Right renal cortex interstitium (tissue), 3 donors: ENCODE results near the gene SLC6A6. TPM values are rescaled to one million over a fixed set of nuclear protein-coding genes. Genes with fewer than 3 reads are reported as not detected.

Source experiments
- DNase-seq, 3 donors: peaks; one replicate each; pipeline ENCODE4 v3.0.0-alpha.2; 2013; ENCODE audit warnings: low read depth in 3 of 3, low spot score in 2 of 3
- polyA plus RNA-seq, 3 donors: library from polyadenylated mRNA; unstranded; fragments of 120-200 nt; gene quantifications; one replicate each; pipeline ENCODE4 v1.2.1, GENCODE V29; 2013; ENCODE audit not compliant: insufficient read length in 3 of 3

The SLC6A6 gene
- 10 to 100 TPM; 16.8 to 18.1 (median 17.1) TPM for polyA plus RNA-seq

DNA sequence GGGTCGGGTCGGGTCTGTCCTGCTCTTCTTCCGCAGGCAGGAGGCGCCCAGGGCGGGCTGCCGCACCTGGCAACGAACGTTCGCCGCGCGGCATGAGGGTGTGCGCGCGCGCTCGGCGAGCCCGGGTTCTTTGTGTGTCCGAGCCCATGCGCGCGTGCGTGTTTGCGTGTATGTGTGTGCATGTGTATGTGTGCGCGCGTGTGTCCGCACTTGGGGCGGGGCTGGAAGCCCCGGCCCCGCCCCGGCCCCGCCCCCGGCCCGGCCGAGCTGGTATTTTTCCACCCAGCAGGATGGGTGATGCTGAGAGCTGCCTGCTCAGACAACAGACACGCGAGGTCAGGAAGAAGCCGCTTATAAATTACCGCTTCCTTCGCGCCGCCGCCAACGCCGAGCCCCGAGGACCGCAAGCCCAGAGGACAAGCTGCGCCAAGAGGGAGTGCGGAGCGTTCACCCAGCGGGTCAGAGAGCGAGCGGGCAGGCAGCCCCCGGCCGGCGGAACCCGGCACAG is at the start of gene SLC6A6:
SLC6A6 (plus strand) TSS at position 303 of the 508 bp plus-strand sequence. CDS start 41,029 bp downstream, outside the sequence.
- peak in 2 of 3 donors; percentile 85 for DNase-seq

- no peak for DNase-seq
These were observed 48.9 kb upstream of the SLC6A6 start for GRCh38 chr3:14353502-14353901.

GRCh38 chr3:14357463-14357862 is 44.9 kb upstream of the SLC6A6 start:
- DNase-seq, result no peak

- DNase-seq, result no peak
These were observed 43.8 kb upstream of the SLC6A6 start for GRCh38 chr3:14358426-14359211.

DNA sequence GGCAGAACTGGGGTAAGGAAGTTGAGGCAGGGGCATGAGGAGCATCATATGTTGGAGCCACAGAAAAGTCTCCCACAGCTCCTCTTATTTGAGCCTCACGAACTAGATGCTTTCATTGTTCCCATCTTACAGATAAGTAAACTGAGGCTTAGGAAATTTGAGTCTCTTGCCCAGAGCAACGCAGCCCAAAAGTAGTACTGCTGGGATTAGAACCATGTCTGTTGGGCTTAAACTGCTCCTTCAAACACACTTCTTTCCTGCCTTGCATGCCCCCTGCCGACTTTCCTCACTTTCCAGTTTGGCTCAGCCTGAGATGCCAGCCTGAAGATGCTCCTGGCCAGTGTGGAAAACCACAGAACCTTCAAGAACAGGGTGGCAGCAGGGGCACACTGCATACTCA is 43.1 kb upstream of the SLC6A6 start:
- DNase-seq, result no peak

GRCh38 chr3:14360123-14360881 is 42.1 kb upstream of the SLC6A6 start:
- DNase-seq, result no peak

DNA sequence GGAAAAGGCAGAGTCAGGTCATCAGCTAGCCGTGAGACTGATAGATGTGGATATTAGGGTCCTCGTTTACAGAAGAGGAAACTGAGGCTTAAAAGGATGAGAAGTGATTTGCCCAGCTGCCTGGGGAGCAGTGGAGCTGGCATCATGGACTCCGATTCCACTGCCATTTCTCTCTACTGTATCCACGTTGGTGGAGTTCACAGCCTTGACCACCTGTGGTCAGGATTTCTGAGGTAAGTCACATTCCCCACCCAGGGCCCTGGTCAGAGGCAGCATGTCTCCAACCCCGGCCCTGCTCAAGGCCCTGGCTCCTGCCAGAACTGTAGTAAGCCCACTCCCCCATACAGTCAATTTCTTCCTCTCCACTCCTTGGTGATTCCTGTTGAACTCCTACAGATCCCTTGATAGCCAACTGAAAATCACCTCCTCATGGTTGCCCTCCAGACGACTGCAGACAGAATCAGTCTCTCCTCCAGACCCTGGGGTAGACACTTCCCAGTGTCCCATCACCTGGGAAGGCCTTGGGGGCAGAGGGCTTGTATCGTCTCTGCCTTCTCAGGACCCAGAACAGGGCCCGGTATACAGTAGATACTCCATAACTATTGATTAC is 41.2 kb upstream of the SLC6A6 start:
- no peak for DNase-seq

- DNase-seq, result no peak
These were observed 39.5 kb upstream of the SLC6A6 start for GRCh38 chr3:14362890-14363289.

- DNase-seq, result no peak
These were observed 39.0 kb upstream of the SLC6A6 start for GRCh38 chr3:14363379-14363778.

DNA sequence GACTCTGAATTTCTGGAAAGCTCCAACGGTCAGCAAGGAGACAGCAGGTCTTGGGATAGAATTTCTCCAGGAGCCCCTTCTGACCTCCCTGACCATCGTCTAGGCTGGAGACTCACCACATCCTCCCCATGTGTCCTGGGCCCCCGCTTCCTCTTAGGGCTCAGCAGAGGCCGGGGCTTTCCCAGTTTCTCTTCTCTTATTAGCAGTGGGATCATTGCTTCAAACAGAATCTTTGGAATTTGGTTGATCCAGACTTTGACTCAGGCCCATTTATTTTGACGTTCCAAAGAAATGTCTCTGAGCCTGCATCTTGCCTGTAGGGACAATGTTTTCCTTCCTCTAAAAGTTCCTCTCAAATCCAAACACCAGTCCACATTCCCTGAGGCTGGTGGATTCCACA is 38.4 kb upstream of the SLC6A6 start:
- no peak for DNase-seq

GRCh38 chr3:14364580-14365292 is 37.7 kb upstream of the SLC6A6 start:
- no peak for DNase-seq

DNA sequence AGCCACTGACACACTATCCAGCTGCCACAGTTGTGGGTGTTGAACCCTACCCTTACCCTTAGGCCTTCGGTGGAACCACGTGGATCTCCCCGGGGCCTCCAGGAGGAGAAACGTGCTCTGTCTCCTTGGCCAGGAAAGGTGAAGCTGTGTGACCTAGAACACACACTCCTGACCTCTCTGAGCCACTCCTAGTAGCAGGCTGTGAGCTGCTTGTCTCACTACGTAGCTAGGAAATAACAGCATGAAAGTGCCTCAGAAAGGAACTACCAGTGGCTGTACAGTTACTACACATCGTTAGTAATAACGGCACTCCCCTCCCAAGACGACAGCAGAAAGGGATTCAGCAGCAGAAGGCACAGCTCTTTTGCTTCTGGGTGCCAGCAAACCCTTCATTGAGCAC is 36.2 kb upstream of the SLC6A6 start:
- DNase-seq, result no peak

- DNase-seq, result no peak
These were observed 35.2 kb upstream of the SLC6A6 start for GRCh38 chr3:14366915-14367823.

DNA sequence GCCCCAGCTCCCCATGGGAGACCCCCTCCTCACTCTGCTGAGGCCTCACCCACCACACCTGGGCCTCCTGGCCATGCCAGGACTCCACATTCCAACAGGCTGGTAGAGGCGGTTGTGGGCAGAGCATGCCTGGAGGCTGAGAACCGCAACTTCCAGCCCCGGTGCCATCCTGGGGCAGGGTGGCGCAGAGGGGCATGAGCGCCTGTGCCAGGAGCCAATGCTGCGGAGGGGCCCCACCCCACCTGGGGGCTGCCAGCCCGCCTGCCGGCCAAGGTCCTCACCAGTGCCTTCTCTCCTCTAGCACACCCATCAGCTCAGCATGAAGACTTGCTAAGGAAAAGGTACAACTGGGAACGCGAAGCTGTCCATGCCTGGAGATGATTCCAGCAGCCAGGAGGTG is 34.3 kb upstream of the SLC6A6 start:
- no peak for DNase-seq

DNA sequence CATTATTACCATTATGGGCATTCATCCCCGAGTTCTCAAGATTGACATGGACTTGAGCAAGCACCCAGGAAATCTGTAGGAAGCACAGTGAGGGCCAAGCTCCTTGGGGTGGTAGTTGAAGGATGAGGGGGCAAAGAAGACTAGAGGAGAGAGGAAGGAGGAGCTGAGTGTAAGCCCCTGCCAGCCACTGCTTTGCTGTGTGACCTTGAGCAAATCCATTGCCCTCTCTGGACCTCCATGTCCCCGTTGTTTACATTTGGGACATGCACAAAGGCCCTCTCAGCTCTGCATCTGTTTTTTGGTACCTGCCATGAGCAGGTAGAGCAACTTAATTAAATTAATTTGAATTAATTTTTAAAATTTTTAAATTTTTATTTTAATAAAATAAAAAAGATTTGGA is 33.5 kb upstream of the SLC6A6 start:
- DNase-seq, result no peak

GRCh38 chr3:14369675-14370669 is 32.4 kb upstream of the SLC6A6 start:
- DNase-seq, result no peak

DNA sequence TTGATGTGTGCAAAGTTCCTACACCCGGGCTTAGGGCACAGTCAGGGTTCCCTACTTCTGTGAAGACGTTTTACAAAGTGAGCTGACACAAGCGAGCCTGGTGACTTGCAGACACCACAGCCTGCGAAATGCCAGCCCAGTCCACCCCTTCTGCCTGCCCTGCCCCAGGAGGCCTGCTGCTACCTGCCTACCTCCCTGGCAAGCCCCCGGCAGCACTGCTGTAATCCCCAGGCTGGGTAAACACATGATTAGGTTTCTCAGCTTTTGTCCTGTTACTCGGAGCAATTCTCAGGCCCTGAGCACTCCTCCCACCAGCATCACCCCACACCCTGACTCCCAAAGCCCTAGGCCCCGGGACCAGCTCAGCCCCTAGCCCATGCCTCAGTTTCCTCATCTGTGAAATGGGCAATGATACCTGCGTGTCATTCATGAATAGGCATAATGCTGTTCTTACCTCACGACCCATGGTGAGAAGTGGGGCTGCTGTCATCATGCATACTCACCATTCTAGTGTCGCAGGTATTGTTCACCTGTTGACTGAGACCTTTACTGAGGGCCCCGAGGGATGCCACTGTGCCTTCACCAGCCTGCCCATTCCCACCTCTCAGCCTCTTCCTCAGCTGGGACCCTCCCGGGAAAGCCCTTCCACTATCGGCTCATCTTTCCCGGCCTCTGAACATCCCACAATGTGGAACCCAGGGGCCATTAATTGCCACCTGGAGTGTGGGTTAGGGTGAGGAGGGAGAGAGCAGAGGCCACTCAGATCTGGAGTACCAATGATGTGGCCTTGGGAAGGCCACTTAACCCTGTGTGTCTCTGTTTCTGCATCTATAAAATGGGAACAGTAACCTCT is 31.5 kb upstream of the SLC6A6 start:
- no peak for DNase-seq
